Measurements from ENCODE around the gene WASHC4.
"Not testable (repeated sequence)": the region's sequence is repeated elsewhere in the genome, so short reads cannot be mapped to it uniquely, and the experiment has no call there.

Gene WASHC4

GRCh38 chr12:105090361-105090760, 17.2 kb upstream of the WASHC4 start:
- no peak for DNase-seq (ENCODE audit: low read depth)

- DNase-seq (ENCODE audit: low read depth) = no peak
Observed at GRCh38 chr12:105091476-105092206, 15.9 kb upstream of the WASHC4 start.

DNA sequence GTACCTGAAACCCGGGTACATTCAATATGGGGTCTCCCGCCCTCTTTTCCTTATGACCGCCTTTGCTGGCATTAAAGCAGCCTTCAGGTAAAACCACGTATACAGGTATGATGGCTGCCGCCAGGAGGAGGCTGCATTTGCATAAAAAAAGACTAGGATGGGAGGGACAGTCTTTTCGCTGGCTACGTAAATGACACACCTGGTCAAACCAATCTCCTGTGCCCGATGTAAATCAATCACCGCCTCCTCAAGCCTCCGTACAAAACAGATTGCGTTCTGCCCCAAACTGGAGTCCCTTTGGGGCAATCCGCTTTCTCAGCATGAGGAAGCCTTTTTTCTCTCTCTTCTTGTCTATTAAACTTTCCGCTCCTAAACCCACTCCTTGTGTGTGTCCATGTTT, 15.2 kb upstream of the WASHC4 start:
- DNase-seq (ENCODE audit: low read depth) = no peak

DNA sequence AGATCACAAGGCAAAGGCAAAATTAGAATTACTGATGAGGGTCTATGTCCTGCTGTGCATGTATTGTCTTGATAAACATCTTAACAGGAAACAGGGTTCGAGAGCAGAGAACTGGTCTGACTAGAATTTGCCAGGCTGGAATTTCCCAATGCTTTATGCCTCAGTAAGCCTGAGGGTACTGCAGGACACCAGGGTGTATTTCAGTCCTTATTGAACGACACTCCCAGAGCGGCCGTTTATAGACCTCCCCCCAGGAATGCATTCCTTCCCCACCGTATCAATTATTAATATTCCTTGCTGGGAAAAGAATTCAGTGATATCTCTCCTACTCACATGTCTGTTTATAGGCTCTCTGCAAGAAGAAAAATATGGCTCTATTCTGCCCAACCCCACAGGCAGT, 12.2 kb upstream of the WASHC4 start:
- DNase-seq (ENCODE audit: low read depth) = not testable (repeated sequence)

DNA sequence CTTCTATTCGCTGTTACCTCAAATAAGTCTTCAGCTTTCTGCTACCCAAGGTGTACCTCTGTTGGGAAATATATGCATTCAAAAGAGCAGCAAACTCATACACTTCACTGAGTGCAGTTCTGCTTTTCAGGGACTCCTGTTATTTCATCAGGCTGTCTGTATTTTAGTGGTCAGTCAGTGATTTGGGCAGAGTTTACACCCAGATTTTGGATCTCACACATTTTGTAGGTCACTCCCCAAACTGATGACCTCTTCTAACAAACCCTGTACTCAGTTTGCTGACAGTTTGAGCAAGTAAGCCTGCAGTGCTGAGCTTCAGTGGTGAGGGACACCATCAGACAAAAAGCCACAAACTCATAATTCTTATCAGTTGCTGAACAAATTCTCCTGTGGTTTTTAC, 8.2 kb upstream of the WASHC4 start:
- no peak for DNase-seq (ENCODE audit: low read depth)

DNA sequence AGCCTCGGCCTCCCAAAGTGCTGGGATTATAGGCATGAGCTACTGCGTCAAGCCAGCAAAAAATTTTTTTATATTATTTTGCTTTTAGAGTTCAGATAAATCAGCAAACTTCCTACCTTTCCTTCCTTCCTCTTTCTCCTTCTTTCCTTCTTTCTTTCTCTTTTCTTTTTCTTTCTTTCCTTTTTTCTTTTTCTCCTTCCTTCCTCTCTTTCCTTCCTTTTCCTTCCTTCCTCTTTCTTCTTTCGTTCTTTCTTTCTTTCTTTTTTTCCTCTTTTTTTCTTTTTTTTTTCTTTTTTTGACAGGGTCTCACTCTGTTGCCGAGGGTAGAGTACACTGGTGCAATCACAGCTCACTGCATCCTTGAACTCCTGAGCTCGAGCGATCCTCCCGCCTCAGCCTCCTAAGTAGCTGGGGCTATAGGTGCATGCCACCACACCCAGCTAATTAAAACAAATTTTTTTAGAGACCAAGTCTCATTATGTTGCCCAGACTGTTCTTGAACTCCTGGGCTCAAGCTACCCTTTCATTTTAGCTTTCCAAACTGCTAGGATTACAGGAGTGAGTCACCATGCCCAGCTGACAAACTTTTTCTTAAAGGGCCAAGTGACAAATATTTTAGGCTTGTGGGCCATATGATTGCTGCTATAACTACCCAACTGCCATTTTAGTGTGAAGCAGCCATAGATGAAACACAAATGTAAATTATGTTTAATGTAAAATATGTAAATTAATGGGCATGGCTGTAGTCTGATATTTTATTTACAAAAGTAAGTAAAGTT, 7.1 kb upstream of the WASHC4 start:
- peak; percentile 51 for DNase-seq (ENCODE audit: low read depth)

- no peak for DNase-seq (ENCODE audit: low read depth)
Observed at GRCh38 chr12:105100998-105101397, 6.5 kb upstream of the WASHC4 start.

DNA sequence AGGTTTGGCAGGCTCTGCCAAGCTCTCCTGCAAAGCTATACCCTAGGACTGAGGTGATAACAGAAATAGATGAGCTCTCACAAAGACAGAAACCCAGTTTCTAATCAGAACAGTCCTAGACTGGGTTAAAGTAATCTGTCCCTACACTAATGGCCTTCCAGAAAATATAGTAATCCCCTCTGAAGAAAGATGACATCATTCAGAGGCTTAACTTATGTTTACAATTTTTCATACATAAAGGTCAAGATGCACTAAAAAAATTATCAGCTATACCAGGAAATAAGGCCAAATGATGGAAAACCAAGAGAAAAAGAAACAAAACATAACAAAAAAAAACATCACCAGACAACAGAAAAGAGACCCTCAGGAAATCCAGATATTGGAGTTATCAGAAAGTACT, 4.9 kb upstream of the WASHC4 start:
- no peak for DNase-seq (ENCODE audit: low read depth)

DNA sequence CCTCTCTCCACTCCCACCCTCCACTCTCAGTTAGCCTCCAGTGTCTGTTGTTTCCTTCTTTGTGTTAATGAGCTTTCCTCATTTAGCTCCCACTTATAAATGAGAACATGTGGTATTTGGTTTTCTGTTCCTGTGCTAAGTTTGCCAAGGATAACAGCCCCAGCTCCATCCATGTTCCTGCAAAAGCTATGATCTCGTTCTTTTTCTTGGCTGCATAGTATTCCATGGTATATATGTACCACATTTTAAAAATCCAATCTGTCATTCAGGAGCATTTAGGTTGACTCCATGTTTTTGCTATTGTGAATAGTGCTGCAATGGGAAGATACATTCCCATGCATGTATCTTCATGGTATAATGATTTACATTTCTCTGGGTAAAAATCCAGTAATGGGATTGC, 2.8 kb upstream of the WASHC4 start:
- DNase-seq (ENCODE audit: low read depth) = no peak

GRCh38 chr12:105106621-105107020, 910 bp upstream of the WASHC4 start:
- DNase-seq (ENCODE audit: low read depth) = no peak

- DNase-seq (ENCODE audit: low read depth) = no peak
Observed at GRCh38 chr12:105107171-105107493, 399 bp upstream of the WASHC4 start.

GRCh38 chr12:105109465-105110212, 2.1 kb downstream of the WASHC4 start:
- no peak for DNase-seq (ENCODE audit: low read depth)

- DNase-seq (ENCODE audit: low read depth) = no peak
Observed at GRCh38 chr12:105110851-105111250, 3.3 kb downstream of the WASHC4 start.

- no peak for DNase-seq (ENCODE audit: low read depth)
Observed at GRCh38 chr12:105113094-105113493, 5.6 kb downstream of the WASHC4 start.

DNA sequence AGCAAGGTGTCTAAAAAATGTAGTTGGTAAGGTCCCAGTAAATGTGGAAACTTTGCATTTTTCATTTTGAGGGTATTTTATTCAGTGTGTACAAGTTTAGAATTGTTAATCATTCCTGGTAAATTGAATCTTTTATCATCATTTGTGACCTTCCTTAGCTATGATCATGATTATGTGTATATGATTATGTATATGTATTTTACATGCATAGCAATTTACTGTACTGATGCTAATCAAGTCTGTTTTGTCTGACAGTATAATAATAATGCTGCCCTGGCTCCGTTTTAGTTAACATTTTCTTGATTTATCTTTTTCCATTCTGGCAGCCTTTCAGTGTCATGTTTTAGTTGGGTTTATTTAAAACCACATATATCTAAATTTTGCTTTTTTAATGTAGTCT, 9.4 kb downstream of the WASHC4 start:
- DNase-seq (ENCODE audit: low read depth) = no peak

- no peak for DNase-seq (ENCODE audit: low read depth)
Observed at GRCh38 chr12:105120551-105120950, 13.0 kb downstream of the WASHC4 start.

DNA sequence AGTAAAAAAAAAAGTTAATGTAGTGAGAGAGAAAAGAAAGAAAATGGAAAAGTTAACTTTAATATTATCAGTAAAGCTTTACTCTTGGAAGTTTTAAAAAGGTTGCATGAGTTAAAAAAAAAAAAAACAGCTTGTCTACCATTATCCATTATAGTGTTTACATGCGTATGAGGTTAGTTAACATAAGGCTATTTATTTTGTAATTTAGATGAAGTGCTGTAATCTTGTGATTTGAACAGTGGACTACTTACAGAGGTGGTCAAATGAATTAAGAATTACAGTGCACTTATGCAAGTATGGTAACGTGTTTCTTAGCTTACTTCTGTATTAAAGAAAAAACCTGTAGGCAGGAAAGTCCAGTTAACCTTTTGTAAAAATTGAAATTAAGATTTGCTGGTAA, 30.7 kb downstream of the WASHC4 start:
- DNase-seq (ENCODE audit: low read depth) = no peak

DNA sequence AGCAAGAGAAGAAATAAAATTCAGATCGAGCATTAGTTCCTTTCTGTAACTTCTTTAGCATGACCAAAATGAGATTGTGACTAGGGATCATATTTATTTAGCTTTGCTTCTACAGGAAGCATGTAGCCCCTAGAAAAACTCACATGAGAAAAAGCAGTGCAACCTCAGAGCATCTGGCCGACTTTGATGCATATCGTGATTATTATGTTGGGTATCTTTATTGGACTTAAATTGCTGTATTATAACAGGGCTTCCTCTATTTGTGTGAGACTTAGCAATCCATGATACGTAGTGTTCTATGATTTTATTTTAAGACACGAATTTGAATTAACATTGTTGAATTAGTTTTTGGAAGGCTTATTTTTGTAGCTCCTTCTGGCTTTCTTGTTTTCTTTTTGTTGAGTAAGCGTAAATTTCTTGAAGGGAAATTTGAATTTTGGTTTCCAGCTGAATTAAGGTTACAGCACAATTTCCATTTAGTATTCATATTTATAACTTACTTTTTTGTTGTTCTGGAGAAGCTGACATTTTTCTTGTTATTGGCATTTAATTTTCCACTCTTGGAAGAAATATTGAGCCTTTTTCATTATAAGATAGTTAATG, 33.9 kb downstream of the WASHC4 start:
- no peak for DNase-seq (ENCODE audit: low read depth)

- no peak for DNase-seq (ENCODE audit: low read depth)
Observed at GRCh38 chr12:105142259-105142658, 34.7 kb downstream of the WASHC4 start.

GRCh38 chr12:105156260-105156659, 48.7 kb downstream of the WASHC4 start:
- DNase-seq (ENCODE audit: low read depth) = no peak

DNA sequence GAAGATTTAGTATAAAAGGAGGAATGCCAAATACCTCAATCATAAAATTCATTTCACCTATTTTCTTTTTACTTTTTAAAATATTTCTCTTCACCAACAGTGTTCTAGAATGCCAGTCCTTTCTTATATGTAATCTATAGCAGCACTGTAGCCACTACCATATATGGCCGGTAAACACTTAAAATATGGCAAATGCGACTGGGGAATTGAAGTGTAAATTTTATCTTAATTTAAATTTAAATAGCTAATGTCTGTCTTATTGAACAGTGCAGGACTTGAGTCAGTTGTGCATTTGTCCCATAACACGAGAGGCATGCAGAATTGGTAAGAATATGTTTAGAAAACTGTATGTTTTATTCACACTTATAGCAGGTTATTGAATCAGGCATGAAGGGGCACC, 50.1 kb downstream of the WASHC4 start:
- DNase-seq (ENCODE audit: low read depth) = no peak

- DNase-seq (ENCODE audit: low read depth) = no peak
Observed at GRCh38 chr12:105158876-105159275, 51.3 kb downstream of the WASHC4 start.

- DNase-seq (ENCODE audit: low read depth) = no peak
Observed at GRCh38 chr12:105162174-105162573, 54.6 kb downstream of the WASHC4 start.

All from fibroblast of the conjunctiva (primary cell).